ENCODE results near the gene FTO.

Gene FTO

GRCh38 chr16:53946746-53947386, 242.9 kb downstream of the FTO start:
- no peak for DNase-seq

- DNase-seq = peak; percentile 77
Observed at GRCh38 chr16:53947642-53948041, 243.7 kb downstream of the FTO start.

- DNase-seq = no peak
Observed at GRCh38 chr16:53948326-53948725, 244.4 kb downstream of the FTO start.

DNA sequence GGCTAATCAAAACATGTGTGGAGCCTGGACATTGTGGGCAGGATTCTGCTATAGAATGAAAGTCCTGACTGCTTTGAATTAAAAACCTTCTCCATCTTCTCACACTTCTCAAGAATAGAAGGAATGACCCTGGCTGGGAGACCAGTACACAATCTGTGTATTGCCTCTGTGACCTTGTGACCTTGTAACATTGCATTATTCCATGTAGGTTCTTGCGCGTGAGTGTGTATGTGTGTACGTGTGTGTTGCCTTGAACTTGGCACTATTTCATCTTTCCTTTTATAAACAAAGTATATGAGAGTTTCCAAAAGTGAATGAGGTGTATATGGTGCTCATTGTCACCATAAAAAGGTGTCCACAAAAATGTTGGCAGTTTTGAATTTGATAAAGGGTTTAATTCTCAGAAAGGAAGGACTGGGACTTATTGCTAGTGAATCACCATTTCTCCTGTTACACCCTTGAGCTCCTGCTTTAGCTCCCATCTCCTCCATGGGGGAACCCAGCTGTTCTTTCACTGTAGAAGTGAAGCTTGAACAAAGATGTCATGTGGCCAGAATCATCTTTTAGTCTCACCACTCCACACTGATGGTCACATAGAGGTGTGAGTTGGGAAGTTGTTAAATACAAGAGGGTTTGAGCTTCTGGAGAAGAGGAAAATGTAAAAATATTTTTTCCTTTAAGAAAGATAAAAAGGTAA, 244.9 kb downstream of the FTO start:
- DNase-seq = no peak

GRCh38 chr16:53949715-53950410, 245.9 kb downstream of the FTO start:
- DNase-seq = no peak

DNA sequence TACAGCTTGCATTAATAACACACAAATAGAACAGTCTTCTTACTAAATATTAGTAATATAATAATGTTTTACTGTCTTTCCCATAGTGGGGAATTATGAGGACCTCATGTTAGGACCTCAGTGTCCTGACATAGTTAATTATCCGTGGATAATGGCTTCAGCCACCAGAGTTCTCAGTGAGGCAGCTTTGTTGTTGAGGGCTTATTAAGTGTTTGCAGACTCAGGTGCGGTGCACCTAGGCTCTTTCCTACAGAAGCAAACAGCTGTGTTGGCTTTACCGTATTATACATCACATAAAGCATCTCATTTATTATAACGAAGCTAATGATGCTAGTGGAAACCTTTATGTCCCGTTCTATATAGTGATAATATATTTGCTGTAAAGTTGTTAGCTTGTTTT, 246.7 kb downstream of the FTO start:
- DNase-seq = no peak

DNA sequence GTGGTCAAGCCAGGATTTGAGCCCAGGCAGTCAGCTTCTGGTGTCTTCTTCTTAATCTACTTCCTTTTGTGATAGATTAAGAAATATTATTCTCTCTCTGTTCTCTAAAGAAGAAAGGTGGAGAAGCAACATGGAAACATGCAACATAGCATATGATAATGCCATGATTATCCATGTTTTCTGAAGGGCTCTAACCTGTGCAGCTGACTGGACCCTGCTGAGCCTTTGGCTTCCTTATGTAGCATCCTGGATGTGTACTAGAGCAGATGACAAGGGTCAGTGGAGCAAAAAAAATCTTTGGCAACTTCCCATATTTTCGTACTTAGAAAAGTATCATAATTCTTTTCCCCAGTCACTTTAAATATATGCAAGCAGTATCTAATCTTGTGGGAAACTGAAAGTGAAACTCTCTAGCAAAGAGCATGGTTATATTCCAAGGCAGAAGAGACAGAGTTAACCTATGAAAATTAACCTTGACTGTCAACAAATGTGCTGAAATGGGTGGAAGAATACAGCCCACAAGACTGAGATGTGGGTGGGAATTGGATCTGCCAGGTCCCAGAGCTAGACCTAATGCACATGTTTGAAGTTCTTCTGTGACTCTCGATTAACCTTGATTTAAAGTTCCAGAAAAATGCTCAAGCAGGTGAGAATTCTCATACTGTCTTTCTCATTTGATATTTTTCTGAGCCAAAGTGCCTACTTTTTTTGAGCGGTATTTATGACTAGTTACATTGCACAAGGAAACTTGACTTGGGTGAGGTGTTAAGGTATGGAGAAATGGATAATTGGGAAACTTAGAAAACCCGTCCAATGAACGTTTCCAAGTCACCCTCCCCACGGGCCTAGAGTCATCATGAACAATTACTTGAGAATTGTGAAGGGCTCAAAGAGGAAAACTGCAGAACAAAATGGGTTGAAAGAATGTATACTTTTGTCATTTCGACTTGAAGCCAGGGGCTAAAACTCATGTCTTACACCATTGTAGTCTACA, 248.6 kb downstream of the FTO start:
- no peak for DNase-seq

DNA sequence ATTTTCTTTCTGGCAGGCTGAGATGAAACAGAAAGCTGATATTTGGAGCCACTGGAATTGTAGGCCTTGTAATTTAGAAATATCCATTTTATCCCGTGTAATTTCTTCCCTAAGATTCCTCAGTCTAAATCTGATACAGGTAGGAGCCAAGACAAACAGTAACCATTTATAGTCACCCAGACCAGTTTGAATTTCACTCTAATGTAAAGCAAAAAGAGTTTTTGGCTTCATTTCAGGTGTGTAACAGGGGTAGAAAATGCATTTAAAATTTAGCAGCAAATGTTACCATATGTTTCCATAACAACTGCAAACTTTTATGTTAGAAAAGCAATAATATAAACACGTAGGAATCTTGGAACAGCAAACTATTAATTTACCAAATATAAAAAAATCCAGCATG, 249.4 kb downstream of the FTO start:
- DNase-seq = no peak

DNA sequence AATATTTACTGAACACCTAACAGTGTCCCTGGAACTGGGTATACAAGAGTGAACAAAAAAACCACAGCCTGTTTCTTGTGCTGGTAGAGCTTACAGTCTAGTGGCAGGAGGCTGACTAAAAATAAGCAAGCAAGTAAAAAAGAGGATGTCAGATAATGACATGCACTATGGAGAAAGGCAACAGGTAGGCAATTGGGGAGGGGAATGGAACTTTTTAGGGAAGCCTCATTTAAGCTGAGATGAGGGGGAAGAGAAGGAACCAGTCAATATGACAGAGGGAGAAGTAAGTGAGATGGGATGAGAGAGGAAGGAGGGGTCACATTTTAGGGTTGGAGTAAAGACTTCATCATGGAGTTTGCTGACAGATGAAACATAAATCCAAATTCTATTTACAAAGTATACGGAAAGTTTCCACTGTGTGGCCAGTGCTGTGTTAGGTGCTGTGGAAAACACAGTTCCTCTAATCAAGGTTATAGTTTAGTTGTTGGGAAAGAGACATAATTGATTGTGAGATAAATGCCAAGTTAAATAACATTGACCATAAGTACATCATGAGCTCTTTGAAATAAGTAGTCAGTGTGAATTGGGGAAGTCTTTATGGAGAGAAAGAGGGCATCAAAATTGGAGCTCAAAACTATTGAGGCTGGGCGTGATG, 251.4 kb downstream of the FTO start:
- DNase-seq = no peak

- DNase-seq = no peak
Observed at GRCh38 chr16:53958341-53958880, 254.5 kb downstream of the FTO start.

DNA sequence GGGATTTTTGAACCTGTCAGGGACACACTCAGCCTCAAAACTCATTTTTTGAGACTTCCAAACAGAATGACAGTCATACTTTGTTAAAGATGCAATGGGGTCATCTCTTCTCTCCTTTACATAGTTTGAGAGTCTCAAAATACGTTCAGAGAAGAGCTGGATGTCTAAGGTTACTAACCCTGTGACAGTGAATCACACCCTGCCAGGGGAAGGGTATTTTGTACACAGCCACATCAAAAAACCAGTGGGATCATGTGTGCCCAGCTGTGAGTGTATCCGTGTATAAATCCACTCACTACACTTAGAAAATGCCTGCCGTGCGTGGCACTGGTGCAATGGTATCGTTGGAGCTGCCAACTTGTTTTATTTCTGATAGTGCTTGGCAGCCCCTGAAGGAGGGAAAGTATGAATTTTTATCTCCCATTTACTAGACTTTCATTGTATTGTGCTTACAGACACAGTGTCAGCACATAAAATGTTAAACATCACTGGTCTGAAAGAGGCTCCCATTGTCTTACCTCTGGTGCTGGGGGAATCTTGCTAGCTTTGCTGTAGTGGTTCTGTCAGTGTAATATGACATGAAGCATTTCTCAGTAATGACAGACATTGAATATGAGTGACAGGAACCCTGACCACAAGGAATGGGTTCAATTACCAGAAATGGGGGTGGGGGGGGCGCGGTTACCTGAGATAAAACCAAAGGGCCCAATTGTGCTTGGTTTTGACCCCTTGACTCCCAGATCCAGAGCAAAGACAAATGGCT, 256.3 kb downstream of the FTO start:
- DNase-seq = no peak

GRCh38 chr16:53960954-53961616, 257.1 kb downstream of the FTO start:
- DNase-seq = no peak

DNA sequence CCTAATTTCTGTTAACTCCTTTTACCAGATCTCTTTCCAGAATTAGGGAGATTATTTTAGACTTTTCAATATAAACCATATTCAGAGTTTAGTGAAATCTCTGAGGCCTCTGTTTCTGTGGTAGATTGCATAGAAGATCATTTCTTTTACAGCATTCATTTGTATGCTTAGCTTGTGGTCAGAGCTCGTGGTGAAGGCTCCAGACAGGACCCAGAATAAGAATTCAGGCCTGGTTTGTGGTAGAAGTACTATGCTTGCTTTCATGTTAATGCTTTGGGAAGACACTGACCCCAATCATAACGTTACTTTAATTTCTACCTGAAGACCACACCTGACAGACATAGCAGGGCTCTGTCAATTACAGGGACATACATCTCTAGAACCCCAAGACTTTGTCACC, 258.1 kb downstream of the FTO start:
- no peak for DNase-seq

GRCh38 chr16:53964145-53964790, 260.3 kb downstream of the FTO start:
- DNase-seq = no peak

GRCh38 chr16:53966821-53967571, 263.0 kb downstream of the FTO start:
- no peak for DNase-seq

- no peak for DNase-seq
Observed at GRCh38 chr16:53967572-53967971, 263.6 kb downstream of the FTO start.

DNA sequence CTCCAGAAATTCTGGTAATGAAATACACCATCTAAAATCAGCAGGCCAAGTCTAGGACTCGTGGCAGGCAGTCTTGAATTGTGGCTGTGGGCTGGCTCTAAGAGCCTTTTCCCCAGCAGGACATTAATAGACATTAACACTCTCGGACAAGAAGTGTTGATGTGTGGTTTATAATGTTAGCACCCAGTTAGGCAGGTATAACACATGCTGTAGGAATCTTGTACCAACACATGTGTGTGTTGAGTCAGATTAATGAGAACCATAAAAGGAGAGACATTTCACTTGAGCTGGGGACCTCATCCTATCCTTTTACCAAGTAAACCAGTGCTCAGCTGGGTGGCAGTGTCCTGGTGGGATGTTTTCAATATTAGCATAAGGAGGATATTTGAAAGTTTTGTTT, 264.5 kb downstream of the FTO start:
- DNase-seq = no peak

DNA sequence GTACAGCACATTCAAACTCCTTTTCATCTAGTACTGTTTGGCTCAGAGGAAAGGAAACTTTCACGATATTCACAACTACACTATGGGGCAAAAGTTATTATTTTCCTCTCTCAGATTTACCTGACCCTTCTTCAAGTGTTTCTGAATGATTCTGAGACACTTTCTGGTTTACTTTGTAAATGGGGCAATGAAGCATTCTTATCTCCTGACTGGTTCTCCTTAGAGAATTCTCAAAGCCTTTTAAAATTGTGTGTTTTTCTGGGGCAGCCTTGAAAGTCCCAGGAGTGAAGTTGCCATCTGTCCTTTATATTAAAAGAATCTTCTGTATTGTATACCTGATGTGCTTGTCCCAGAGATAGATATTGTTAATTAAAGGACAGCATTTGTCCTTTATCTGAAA, 264.9 kb downstream of the FTO start:
- no peak for DNase-seq

DNA sequence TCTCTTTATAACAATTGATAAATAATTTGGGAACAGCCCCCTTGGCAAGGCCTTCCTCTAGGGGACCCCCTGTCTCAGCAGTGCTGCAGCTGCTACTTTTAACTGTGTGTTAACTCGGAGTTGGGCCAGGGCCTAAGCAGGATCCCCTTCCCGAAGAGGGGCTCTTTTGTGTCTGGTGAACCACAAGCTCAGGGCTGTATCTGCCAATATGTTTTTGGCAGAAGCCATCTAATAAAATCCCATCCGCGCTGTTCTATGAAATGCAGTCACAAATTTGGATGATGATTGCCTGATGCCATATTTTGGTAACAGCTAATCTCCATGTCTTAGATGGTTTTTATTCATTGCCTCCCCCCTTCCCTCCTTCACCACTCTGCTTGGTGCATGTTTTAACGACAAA, 267.7 kb downstream of the FTO start:
- no peak for DNase-seq

- DNase-seq = no peak
Observed at GRCh38 chr16:53973021-53973420, 269.1 kb downstream of the FTO start.
